NCI-H128 (cell line): ENCODE data around the gene NRN1L.
"Not testable (repeated sequence)": the region's sequence is repeated elsewhere in the genome, so short reads cannot be mapped to it uniquely, and the experiment has no call there.

Experiments
- DNase-seq: peaks from one replicate; lab custom pipeline; 2025; ENCODE audit not compliant: unreplicated experiment; lab: John Stamatoyannopoulos, UW

NRN1L gene

DNA sequence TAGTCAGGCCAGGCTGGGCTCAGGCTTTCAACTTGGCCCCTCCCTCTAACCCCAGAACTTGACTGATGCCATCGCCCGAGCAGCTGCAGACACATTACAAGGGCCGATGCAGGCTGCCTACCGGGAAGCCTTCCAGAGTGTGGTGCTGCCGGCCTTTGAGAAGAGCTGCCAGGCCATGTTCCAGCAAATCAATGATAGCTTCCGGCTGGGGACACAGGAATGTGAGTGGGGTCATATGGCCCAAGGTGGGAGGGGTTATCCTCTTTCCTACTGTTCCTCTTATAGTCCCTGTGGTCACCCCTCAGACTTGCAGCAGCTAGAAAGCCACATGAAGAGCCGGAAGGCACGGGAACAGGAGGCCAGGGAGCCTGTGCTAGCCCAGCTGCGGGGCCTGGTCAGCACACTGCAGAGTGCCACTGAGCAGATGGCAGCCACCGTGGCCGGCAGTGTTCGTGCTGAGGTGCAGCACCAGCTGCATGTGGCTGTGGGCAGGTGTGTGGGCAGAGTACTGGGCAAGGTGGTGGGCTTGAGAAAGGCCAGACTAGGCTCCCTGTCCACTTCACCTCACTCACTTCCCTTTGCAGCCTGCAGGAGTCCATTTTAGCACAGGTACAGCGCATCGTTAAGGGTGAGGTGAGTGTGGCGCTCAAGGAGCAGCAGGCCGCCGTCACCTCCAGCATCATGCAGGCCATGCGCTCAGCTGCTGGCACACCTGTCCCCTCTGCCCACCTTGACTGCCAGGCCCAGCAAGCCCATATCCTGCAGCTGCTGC is 2.1 kb upstream of the NRN1L start:
- DNase-seq, result no peak

DNA sequence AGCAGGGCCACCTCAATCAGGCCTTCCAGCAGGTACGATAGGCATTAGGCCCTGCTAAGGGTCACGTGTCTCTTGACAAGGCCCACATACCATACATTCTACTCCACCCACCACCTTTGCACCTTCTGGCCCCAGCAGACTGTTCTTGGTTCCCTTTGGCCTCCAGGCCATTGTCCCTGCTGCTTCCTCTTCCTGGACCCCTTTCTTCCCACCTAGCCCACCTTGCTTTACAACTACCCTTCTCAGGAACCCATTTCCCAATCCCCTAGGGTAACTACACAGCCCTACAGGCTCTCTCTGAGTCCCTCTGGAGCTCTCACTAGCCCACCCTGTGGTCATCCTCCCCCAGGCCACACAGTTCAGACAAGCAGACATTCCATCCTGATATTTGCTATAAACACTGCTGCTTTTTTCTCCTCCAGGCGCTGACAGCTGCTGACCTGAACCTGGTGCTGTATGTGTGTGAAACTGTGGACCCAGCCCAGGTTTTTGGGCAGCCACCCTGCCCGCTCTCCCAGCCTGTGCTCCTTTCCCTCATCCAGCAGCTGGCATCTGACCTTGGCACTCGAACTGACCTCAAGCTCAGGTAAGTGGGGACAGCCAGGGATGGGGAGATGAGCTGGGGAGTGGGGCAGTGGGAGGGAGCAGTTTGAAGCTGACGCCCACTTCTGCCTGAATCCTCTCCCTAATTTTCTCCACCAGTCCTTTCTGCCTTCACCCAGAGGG is 1.4 kb upstream of the NRN1L start:
- no peak for DNase-seq

DNA sequence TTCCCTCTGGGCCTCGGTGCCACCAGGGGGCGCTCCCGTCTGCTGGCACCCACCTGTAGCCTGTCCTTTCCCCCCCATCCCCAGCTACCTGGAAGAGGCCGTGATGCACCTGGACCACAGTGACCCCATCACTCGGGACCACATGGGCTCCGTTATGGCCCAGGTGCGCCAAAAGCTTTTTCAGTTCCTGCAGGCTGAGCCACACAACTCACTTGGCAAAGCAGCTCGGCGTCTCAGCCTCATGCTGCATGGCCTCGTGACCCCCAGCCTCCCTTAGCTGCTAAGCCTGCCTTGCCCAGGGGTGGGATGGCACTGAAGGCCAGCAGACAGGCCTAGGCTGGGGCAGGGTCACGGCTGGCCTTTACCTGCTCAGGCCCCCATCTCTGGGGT is 818 bp upstream of the NRN1L start:
- no peak for DNase-seq

DNA sequence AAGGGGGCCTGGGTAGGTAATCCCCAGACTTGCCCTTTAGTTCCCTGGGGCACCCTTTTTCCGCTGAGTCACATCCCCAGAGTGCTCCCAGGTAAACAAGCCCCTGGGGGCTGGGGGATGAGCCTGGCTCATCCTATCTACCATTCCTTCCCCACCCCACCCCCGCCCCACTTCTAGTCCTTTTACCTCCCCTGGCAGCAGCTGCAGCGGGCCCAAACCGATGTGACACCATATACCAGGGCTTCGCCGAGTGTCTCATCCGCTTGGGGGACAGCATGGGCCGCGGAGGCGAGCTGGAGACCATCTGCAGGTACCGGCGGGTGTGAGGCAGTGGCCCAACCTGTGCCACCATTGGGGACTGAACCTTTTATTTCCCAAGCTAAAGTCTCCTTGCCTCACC is 860 bp downstream of the NRN1L start:
- no peak for DNase-seq

DNA sequence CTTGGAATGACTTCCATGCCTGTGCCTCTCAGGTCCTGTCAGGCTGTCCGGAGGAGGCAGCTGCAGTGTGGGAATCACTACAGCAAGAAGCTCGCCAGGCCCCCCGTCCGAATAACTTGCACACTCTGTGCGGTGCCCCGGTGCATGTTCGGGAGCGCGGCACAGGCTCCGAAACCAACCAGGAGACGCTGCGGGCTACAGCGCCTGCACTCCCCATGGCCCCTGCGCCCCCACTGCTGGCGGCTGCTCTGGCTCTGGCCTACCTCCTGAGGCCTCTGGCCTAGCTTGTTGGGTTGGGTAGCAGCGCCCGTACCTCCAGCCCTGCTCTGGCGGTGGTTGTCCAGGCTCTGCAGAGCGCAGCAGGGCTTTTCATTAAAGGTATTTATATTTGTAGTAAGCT is 1.3 kb downstream of the NRN1L start:
- DNase-seq, result no peak

DNA sequence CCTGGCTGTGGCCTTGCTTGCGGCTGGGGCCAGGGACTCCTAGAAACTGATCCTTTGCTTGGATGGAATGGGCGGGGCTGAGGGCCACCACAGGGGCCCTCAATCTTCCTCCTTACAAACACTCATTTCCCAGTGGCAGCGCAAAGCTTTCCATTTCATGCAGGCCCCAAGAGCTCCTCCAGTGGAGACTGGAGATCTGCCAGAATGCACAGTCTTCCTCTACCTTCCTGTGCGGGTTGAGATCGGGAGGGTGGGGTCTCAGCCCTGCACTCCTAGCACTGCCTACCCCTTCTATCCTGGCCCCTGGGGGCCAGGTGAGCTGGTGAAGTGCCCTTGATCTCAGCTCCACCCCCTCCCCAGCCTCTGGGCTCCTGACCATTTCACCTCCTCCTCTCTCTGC is 1.7 kb downstream of the NRN1L start:
- no peak for DNase-seq

DNA sequence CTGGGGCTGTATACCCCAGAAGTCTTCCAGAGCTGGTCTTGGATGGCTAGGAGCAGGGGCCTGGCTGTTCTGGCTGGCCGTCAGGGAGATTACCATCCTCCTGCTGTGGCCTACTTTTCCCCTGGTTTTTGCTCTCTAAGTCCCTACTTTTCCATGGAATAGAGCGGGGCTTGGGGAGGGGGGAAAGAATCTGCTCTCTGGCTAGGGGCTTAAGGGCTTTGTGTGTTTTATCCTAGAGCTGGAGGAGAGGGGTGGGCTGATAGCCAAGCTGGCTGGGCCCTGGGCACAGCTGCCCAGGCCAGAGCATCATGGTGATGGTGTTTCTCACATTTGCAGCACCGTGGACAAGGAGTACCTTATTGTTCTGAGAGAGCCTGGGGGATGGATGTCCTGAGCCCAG is 3.6 kb downstream of the NRN1L start:
- no peak for DNase-seq

DNA sequence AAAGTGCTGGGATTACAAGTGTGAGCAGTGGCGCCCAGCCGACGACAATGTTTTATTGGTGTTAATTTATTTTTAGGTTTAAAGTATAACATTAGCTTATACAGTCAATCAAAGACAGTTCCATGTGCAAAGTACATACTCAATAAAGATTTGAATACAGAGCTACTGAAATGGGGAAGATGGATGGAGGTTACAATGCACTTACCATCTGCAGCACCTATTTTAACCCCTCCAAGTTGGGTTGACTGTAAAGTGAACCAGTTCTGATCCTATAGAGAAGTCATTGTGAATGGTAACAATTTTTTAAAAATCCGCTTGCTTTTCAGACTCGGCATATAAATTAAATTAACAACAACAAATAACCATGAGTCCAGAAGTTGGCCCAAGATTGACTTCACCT is 7.7 kb downstream of the NRN1L start:
- no peak for DNase-seq

DNA sequence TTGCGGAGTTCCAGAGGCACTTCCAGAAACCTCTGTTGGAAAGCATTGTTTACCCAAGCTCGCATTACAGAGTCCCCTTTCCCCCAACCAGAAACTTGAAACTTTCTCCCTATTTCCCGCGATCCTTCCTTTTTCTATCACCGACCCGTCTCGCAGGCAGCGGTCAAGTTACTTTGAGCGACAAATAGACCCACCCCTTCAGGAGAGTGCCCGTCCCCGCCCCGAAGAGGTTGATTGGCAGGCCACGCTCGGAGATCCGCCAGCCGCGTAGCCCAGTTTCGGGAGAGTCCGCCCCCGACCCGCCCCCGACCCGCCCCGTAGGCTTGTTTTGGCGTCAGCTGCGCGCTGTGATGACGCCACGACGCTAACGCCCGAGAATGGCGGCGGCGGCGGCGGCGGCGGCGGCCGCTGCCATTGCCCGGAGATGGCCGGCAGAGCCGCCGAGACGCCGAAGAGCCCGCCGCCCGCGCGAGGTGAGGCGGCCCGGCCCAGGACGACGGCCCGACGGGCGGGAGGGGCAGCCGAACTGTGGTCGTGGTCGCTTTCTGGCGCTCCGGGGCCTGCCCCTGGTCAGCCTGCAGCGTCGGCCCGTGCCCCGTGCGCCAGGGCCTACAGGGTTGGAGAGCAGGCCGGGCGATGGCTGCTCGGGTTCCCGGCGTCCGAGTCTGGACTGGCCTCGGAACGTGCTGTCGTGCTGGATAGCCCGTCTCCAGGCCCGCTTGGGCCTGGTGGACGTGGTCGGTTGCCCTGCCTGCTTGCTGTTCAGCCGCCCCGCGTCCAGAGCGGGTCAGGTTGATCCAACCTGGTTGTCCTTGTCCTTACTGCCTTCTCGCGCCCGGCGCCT is 8.4 kb downstream of the NRN1L start, which contains the start of gene PSKH1:
Gene PSKH1 (plus strand): TSS at position 356 of the 844 bp plus-strand sequence. CDS start 15,496 bp downstream, outside the sequence.
- peak; percentile 76 for DNase-seq

DNA sequence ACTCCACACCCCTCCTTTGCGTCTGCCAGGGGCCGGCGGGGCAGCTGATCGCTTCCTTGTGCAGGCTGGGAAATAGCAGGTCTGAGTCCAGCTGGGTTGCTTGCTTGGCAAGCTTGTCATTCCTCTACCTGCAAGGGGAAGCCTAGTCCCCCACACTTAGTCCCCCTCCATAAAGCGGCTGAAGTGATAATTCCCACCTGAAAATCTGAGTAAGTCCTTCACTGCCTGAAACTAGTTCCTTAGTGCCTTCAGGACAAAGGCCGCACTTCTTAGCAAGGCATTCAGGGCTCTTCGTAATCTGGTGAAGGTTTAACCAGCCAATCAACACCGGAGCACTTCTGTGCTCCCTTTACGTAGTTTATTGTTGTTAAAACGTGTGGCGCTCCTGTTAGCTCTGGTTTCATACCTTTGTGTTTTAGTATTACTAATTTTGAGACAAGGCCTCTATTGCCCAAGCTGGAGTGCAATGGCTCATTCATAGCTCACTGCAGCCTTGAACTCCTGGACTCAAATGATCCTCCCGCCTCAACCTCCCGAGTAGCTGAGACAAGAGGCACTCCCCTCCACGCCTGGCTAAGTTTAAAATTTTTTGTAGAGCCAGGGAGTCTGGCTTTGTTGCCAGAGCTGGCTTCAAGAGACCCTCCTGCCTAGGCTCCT is 9.2 kb downstream of the NRN1L start:
- no peak for DNase-seq

DNA sequence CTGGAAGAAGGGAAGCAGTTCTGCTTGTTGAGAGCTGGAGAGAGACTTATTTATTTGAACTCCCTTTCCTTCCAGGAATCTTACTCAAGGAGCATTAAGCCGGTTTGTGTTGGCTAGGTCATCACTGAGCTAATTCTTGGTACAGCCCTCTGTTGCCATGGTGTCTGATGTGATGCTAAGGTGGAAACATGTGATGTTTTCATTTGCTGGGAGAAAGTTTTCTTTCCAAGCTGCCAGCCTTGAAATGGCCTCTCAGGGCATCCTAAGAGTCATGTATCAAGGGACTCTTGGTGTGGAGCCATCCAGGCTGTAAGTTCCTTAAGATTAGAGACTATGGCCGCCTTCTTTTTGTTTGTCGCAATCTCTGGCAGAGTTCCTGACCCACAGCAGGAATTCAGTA is 12.5 kb downstream of the NRN1L start:
- no peak for DNase-seq

DNA sequence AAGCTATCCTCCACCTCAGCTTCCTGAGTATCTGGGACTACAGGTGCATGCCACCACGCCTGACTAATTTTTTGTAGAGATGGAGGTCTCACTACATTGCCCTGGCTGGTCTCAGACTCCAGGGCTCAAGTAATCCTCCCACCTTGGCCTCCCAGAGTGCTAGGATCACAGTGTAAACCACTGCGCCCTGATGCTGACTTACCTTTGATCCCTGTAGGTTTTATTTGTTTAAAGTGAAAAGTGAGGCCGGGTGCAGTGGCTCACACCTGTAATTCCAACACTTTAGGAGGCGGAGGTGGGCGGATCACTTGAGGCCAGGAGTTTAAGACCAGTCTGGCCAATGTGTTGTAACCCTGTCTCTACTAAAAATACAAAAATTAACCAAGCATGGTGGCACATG is 17.0 kb downstream of the NRN1L start:
- no peak for DNase-seq

DNA sequence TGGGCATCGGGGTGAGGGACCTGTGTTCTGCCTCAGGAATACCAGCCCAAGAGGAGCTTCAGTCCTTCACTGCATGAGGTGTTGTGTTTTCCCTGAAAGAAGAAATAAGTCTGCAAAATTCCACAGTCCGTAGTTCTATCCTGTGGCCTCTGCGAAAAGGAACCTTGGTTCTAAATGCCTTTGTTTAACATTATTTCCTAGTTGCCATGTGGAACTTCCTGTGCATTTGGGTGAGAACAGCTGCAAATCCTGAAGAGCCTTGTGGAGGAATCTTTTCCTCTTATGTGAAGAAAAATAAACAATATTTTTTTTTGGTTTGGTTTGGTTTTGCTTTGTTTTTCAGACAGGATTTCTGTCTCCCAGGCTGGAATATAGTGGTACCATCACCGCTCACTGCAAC is 18.1 kb downstream of the NRN1L start:
- DNase-seq, result no peak

DNA sequence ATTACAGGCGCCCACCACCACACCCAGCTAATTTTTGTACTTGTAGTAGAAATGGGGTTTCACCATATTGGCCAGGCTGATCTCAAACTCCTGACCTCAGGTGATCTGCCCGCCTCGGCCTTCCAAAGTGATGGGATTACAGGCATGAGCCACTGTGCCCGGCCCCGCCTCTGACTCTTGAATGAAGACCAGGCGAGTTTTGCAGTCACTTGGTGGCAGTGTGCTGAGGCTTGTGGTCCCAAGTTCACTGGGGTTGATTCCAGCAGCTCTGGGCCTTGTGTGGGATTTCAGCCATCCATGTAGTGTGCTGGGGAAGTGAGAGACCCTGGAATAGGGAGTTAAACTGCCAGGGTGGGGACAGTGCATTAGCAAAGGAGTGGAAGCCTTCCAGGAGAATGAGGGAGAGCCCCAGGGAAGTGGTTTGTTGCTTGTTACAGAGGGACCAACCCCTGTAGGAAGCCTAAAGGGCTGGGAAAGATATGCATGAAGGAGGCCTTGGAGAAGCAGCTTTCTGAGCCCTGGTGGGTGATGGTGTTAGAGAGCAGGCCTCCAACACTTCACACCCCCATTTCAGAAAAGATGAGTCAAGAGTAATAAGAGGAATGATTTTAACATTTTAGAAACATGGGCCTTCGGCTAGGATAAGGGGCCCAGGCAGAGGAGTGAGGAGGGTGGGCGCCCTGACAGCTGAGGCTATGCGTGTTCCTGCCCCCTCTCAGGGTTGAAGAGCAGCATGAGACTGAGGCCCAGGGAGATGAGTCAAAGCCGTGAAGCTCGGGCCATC is 22.9 kb downstream of the NRN1L start:
- DNase-seq, result no peak

DNA sequence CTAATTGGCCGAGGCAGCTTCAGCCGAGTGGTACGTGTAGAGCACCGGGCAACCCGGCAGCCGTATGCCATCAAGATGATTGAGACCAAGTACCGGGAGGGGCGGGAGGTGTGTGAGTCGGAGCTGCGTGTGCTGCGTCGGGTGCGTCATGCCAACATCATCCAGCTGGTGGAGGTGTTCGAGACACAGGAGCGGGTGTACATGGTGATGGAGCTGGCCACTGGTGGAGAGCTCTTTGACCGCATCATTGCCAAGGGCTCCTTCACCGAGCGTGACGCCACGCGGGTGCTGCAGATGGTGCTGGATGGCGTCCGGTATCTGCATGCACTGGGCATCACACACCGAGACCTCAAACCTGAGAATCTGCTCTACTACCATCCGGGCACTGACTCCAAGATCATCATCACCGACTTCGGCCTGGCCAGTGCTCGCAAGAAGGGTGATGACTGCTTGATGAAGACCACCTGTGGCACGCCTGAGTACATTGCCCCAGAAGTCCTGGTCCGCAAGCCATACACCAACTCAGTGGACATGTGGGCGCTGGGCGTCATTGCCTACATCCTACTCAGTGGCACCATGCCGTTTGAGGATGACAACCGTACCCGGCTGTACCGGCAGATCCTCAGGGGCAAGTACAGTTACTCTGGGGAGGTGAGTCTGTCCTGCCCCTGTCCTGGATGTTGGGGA is 24.5 kb downstream of the NRN1L start:
- no peak for DNase-seq

DNA sequence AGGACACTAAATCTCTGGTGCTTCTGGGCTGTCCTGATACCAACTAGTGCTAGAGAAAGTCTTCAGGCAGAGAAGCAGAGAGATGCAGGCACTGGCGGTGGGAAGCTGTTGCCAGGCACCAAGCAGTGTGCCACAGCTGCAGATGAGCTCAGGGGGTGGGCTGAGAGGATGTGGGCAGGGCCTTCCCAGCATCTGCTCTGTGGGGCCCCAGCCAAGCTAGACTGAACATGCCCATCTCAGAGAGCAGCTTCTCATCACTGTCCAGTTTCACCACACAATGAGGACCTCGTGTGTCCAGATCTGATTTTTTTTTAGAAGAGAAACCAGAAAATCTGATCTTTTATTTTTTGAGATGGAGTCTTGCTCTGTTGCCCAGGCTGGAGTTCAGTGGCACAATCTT is 25.5 kb downstream of the NRN1L start:
- no peak for DNase-seq

DNA sequence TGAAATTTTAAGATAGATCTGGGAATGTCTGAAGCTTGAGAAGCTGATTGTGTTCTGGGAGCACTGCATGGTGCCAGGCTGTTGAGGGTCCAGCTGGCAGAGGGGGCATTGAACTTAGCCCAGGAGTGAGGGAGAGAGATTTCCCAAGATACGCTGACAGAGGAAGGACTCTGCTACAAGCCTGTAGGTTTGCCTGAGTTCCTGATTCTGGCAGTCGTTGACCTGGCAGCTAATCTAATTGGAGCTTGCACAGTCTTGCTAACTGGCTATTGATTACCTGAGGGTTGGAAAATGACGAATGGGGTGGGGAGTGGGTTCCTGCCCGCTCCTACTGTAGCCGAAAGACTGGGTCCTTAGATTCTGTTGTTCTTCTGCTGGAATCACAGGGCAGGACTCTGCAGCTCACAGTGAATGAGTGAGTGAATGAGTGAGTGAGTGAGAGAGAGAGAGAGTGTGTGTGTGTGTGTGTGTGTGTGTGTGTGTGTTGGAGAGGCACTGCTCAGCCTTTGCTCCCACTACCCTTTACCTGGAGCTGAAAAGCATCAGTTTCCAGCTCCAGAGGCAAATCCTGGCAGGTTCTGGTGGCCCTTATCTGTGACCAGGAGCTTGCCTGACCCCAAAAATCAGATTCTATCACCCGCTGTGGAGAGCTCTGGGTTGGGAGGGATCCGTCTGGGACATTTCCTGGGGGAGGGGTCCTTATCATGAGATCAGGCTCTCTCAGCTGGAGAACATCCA is 30.2 kb downstream of the NRN1L start:
- no peak for DNase-seq

DNA sequence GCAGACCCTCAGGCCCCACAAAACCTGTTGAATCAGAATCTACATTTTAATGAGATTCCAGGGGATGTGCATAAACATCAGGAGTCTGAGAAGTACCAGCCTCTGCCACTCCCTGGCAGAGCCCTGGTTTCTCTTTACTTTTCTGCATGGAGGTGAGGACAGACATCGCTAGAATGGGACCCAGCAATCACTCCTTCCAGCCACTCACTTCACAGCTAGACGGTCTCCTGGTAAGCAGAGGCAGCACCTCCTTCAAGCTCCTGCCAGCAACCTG is 30.7 kb downstream of the NRN1L start:
- not testable (repeated sequence) for DNase-seq
